T follicular helper cell (primary cell): ENCODE results near the gene TNIP2.
"Not testable (repeated sequence)": the region's sequence is repeated elsewhere in the genome, so short reads cannot be mapped to it uniquely, and the experiment has no call there.

Experiments
- DNase-seq: peaks from one replicate; pipeline ENCODE4 v3.0.0-alpha.2; 2020; ENCODE audit warnings: low read depth

TNIP2 gene

DNA sequence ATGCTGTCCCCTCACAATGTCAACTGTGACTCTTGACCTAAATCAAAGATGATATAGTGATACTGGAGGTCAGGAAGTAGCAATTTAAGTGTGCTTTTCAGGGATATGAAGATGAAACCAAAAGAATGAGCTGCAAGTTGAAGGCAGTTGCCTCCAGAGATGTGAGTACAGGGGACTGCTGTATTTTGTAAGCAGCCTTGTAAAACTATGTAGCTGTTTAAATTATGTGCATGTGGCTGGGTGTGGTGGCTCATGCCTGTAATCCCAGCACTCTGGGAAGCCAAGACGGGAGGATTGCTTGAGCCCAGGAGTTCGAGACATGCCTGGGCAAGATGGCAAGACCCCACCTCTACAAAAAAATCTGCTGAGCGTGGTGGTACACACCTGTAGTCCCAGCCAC is 15.1 kb upstream of the TNIP2 start:
- DNase-seq: no peak

DNA sequence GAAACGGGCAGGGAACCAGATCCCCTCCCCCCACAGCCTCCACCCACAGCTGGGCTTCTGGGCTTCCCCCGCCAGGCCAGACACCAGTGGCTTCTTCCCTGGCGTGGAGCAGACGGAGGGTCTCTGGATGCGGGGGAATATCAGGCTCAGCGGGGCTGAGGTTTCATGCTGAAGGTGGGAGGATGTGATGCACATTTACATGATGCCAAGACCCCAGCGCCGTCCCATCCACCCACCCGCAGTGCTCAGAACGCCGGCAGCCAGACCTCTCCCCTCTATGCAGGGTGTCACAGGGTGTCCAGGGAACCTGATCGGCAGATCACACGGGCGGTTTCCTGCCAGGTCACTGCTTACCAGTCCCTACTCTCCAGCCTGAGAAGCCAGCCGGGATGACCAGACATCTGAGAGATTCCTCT is 12.8 kb upstream of the TNIP2 start:
- no peak for DNase-seq

- DNase-seq: no peak
Observed at GRCh38 chr4:2768124-2768523, 12.0 kb upstream of the TNIP2 start.

GRCh38 chr4:2767705-2768074 is 11.6 kb upstream of the TNIP2 start:
- DNase-seq: no peak

DNA sequence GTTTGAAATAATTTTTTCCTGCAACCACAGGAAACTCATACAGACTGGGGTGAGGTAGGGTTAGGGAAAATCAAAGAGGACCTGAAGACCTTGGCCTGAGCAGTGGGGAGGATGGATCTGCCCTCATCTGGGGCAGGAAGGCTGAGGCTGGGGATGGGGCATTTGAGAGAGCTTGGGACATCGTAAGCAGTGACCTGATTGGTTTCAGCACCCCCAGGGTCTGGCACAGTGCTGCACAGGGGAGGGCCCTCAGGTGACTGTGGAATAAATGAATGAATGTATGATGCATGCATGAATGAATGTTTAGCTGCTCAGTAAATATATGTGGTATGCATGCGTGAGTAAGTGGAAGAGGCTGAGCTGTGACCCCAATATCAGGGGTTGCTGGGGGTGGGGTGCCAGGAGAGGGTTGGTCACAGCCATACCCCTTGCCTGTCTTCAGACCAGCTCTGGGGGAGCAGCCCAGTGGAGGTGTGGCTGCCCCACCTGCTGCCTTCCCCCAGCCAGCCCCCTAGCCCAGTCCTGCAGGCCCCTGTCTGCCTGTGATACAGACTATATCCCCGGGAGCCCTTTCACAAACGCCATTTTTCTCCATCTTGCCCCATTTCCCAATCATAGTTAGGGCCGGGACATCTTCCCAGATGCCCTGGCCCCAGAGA is 11.0 kb upstream of the TNIP2 start:
- no peak for DNase-seq

DNA sequence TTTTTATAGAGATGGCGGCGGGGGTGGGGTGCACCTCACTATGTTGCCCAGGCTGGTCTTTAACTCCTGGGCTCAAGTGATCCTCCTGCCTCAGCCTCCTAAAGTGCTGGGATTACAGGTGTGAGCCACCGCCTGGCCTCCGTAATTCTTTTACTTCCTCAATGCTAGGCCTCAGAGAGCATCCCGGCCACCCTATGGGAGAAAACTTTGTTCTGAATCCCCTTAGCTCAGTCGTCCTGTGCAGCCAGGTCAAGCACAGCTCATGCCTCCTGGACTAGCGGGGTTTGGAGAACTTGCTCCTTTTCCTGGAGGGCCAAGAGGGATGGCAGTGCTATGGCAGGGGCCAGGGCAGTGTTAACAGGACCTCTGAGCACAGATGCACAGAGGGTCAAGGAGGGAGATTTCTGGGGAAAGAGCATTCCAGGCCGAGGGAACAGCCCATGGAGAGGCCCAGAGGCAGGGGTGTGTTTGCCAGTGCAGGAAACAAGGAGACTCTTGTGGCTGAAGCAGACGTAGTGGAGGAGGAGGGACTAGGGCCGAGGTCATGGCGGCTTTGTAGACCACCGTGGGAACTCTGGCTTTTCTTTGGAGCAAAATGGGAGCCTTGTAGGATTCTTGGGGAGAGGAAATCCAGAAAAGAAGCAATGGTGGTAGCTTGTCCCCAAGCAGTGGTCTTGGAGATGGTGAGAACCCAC is 9.8 kb upstream of the TNIP2 start:
- DNase-seq: no peak

DNA sequence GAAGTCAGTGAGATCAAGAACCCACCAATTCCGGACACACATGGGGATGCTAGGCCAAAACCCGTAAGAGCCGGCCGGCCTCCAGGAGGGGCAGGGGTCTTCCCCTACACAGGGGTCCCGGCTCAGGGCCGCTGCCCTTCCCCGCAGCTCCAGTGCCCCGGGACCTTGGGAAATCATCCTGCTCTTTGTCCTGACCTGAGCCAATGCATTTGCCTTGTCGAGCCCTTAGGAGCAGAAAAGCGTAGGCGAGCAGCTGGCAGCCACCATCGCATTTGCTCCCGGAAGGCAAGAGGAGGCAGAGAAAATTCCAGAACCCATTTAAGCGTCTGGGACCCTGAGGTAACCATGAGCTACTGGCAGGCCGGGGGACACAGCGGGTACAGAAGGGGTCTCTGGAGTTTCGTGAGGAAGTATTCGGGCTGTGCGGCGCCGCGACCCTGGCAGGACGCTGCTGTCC is 7.4 kb upstream of the TNIP2 start:
- no peak for DNase-seq

GRCh38 chr4:2762486-2763370 is 6.6 kb upstream of the TNIP2 start:
- DNase-seq: not testable (repeated sequence)

- no peak for DNase-seq
Observed at GRCh38 chr4:2762048-2762447, 5.9 kb upstream of the TNIP2 start.

DNA sequence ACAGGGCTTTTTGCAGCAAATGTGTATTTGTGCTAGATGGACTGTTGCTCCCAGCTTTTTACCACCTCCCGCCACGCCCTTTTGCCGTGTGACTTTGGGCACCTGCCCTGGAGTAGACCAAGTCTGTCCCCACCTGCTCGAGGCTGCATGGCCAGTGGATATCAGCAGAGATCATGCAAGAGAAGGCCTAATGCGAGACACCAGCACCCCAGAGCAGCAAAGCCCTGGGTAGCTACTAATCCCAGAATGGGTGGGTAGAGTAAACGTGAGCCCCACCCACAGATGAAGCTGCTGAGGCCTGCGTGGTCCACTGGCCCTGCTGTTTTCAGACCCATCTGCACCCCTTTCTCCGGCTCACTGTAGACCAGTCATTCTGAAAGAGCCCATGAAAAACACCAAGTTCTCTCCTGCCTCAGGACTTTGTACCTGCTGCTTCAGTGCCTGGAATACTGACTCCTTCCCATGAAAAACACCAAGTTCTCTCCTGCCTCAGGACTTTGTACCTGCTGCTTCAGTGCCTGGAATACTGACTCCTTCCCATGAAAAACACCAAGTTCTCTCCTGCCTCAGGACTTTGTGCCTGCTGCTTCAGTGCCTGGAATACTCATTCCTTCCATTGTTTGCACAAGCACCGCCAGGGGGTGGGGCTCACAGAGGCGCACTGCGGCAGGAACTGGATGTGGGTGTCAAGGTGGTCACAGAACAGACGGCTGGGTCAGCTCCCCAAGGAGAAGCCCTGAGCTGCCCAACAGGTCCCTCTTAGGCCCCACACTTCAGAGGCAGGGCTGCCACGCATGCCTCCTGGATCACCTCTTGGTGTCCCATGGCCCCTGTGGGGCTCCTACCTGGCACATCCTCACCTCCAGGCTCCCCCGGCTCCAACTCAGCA is 5.1 kb upstream of the TNIP2 start:
- no peak for DNase-seq

DNA sequence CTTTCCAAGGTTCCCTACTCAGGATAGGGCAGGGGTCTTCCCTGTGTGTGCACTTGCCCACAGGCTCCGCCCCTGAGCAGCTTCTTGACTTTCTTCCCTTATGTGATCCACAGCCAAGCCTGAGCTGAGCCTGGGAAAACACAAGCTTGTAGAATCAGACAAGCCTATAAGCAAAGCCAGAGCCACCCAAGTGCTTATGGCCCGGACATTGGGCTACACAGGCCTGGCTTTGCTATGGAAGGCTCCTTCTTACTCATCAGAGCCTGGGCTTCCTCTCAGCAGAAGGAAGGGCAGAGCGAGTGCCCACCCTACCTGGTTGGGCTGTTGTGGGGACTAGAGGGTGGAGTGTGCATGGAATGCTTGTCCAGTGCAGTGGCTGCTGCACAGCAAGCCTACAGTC is 1.3 kb upstream of the TNIP2 start:
- DNase-seq: no peak

DNA sequence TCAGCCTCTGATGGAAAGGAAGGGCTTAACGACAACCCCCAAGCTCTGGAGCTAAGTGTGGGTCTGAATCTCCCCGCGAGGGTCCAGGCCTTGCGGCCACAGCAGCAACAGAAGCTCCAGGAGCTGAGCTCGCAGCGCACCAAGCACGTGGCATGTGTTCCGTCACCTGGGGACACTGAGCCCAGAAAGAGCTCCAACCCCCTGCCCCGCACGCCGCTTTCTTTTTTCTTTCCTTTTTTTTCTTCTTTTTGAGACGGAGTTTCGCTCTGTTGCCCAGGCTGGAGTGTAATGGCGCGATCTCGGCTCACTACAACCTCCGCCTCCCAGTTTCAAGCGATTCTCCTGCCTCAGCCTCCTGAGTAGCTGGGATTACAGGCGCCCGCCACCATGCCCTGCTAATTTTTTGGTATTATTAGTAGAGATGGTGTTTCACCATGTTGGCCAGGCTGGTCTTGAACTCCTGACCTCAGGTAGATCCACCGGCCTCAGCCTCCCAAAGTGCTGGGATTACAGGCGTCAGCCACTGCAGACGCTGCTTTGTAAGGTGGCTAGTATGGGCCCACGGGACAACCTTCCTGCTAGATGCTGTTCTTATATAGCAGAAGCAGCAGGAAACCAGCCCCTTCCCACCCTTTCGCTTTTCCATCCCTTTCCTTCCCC is 685 bp upstream of the TNIP2 start:
- no peak for DNase-seq

- DNase-seq: no peak
Observed at GRCh38 chr4:2754848-2755819, 1.0 kb downstream of the TNIP2 start.

DNA sequence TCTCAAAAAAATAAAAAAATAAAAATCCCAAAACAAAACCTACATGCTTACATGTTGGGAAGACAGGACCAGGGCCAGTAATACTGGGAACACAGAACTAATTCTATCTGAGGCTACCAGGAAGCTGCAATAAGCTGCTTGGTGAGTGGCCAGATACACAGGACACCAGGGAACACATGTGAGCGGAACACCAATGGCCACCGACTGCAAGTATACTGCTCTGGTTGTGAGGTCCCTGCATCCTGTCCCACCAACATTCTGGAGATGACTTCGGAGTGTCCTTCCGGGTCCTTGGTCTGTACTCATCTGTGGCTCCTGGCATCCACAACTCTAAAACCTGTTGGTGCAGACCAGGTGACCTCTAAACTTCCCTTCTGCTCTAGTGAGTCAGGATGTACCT is 2.7 kb downstream of the TNIP2 start:
- DNase-seq: no peak

- no peak for DNase-seq
Observed at GRCh38 chr4:2750719-2751605, 5.2 kb downstream of the TNIP2 start.

GRCh38 chr4:2746891-2747695 is 9.0 kb downstream of the TNIP2 start:
- DNase-seq: no peak

DNA sequence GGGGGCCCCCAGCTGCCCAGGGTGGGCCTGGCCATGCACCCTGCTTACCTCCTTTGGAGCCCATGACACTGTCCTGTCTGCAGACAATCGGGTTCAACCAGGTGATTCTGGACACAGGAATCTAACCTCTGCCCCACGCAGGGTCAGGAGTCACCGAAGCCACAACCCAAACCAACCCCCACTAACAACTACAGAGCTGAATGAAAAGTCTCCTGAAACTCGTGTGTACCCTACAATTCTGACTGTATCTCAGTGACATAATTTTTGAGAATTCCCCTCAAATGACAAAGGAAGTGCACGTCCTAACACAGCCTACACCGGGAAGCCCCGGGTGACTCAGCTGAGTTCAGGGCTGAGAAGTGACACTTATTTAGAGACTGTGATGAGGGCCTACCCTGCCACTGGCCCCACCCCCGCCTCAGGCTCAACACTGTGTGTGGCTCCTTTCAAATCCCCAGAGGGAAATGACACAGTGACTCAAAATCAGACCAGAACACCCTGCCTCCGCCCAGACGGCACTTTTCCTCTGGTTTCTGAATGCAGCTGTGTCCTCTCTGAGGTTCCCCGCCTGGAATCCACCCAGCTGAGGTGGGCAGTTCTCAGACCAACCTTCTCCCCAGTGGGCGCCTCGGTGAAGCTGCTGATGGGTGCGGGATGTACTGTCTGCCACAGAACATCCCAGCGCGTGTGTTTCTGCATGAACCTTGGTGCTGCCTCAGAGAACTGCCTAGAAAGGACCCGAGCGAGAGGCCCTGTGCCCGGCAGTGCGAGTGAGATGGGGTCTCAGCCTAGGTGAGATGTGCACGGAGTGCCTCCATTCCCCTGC is 9.9 kb downstream of the TNIP2 start:
- peak; percentile 73 for DNase-seq
